Astrocyte of the cerebellum (primary cell): Measurements from ENCODE around the gene GABRR1.

Source experiments
- DNase-seq: peaks from one replicate; pipeline ENCODE4 v3.0.0-alpha.2; 2011; ENCODE audit warnings: low read depth
- H3K4me3 ChIP-seq: 2 replicates; pipeline ENCODE4 v1.5.1; 2011; ENCODE audit warnings: mild to moderate bottlenecking, low read depth, low read length, moderate library complexity
- in situ Hi-C: cut with HindIII; loops from 2 replicates; pipeline ENCODE4 v1.10.0; 2017; ENCODE audit warnings: low sequenced_read_pairs
- TF ChIP-seq, protein P1 (sequence below): IDR thresholded peaks from 2 replicates; pipeline ENCODE4 v1.5.1; 2012; ENCODE audit warnings: low read length, low read depth, moderate library complexity, mild to moderate bottlenecking; ENCODE audit errors: missing control alignments

GABRR1 gene

DNA sequence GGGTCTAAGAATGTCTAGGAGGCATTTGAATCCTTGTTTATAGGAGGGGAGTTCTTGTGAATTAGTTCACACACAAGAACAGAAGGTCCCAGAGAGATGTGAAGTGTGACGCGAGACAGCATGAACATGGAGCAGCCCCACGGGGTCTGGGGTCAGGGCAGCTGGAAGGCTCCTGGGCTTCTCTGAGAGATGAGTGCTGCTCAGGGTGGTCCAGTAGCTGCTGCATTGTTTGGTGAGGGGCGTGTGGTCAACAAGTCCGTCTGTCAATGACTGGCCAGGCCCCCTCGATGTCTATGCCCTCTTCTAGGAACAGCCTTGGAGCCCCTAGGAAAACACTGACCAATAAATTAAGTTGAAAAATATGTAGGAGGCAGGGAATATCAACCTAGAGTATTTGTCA is 40.2 kb upstream of the GABRR1 start:
- DNase-seq = no peak
- no peak overlapping the region for H3K4me3 ChIP-seq
- TF ChIP-seq, protein P1, sequence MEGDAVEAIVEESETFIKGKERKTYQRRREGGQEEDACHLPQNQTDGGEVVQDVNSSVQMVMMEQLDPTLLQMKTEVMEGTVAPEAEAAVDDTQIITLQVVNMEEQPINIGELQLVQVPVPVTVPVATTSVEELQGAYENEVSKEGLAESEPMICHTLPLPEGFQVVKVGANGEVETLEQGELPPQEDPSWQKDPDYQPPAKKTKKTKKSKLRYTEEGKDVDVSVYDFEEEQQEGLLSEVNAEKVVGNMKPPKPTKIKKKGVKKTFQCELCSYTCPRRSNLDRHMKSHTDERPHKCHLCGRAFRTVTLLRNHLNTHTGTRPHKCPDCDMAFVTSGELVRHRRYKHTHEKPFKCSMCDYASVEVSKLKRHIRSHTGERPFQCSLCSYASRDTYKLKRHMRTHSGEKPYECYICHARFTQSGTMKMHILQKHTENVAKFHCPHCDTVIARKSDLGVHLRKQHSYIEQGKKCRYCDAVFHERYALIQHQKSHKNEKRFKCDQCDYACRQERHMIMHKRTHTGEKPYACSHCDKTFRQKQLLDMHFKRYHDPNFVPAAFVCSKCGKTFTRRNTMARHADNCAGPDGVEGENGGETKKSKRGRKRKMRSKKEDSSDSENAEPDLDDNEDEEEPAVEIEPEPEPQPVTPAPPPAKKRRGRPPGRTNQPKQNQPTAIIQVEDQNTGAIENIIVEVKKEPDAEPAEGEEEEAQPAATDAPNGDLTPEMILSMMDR = no peak
- in situ Hi-C loops = no loop called here

- TF ChIP-seq, protein P1 = no peak
- DNase-seq = no peak
- in situ Hi-C loops = no loop called here
- H3K4me3 ChIP-seq = no peak overlapping the region
Observed at GRCh38 chr6:89255417-89255816, 38.3 kb upstream of the GABRR1 start.

- TF ChIP-seq, protein P1 = no peak
- no peak for DNase-seq
- no peak overlapping the region for H3K4me3 ChIP-seq
- in situ Hi-C loops = no loop called here
Observed at GRCh38 chr6:89254569-89254968, 37.4 kb upstream of the GABRR1 start.

DNA sequence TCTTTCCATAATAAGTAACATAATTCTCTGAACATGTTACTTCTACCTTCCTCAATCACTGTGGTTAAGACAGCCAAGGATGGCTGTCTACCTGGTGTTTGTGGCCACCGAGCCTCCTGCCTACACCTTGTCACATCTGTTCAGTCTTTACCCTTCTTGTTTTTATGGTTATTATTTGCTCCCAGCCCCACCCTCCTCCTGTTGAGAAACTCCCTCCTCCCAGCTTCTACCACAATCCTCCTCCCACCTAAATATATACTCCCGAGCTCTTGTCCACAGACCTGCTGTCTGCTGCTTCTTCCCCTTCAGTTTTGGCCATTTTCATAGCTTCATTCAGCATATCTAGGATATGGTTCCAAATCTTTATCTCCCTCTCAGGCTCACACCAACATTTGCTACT is 35.7 kb upstream of the GABRR1 start:
- no peak for DNase-seq
- in situ Hi-C loops = no loop called here

DNA sequence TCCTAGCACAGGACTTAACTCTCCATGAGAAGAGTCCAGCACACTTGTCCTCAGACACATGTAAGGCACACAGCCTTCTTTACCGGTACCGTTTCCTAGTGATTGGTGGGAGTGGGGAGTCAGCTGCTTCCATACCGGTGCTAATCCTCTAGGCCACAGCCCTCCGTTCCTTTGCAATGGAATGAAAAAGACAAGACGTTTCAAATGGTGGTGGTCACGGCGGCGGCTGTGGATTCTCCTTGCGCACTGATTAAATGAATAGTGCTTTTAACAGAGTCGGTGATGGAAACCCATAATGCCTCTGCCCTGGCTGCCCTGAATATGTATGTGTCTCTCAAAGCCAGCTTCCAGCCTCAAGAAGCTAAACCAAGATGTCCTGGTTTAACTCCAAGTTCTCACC is 34.8 kb upstream of the GABRR1 start:
- in situ Hi-C loops = no loop called here
- no peak overlapping the region for H3K4me3 ChIP-seq
- DNase-seq = no peak
- TF ChIP-seq, protein P1 = no peak

More for the DNA sequence above, 35.7 kb upstream of the GABRR1 start:
- H3K4me3 ChIP-seq = no peak overlapping the region
- TF ChIP-seq, protein P1 = no peak

- no peak for DNase-seq
- in situ Hi-C loops = no loop called here
Observed at GRCh38 chr6:89251170-89251569, 34.0 kb upstream of the GABRR1 start.

More at GRCh38 chr6:89251170-89251569, 34.0 kb upstream of the GABRR1 start:
- TF ChIP-seq, protein P1 = no peak
- no peak overlapping the region for H3K4me3 ChIP-seq
